ENCODE results near the gene RNU6-7. TPM values are rescaled to one million over a fixed set of nuclear protein-coding genes. Genes with fewer than 3 reads are reported as not detected.

RNU6-7 gene
- total RNA-seq, 2 experiments from 2014 or later = not detected

DNA sequence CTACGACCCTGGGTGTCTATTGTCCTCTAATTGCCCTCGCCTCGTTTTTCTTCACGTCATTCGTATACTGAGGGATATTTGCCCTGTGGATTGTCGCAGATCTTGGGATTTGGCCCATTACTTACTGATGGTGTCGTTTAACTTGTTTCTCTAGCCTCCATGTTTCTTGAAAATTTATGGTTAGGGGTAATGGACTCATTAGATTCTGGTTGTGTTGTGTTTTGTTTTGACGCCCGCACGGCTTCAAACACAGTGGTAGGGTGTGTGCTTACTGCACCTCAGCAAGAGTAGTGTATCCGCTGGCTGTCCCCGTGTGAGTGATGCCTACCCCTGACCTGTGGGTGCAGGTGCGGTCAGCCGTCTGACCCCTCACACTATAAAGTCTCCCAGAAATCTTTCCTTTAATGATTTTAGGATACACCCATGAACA lies 2.1 kb downstream of the RNU6-7 start:
- no peaks in the 10 kb centered on the region for H3K9me3 Mint-ChIP-seq
- TF ChIP-seq, protein P1, sequence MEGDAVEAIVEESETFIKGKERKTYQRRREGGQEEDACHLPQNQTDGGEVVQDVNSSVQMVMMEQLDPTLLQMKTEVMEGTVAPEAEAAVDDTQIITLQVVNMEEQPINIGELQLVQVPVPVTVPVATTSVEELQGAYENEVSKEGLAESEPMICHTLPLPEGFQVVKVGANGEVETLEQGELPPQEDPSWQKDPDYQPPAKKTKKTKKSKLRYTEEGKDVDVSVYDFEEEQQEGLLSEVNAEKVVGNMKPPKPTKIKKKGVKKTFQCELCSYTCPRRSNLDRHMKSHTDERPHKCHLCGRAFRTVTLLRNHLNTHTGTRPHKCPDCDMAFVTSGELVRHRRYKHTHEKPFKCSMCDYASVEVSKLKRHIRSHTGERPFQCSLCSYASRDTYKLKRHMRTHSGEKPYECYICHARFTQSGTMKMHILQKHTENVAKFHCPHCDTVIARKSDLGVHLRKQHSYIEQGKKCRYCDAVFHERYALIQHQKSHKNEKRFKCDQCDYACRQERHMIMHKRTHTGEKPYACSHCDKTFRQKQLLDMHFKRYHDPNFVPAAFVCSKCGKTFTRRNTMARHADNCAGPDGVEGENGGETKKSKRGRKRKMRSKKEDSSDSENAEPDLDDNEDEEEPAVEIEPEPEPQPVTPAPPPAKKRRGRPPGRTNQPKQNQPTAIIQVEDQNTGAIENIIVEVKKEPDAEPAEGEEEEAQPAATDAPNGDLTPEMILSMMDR (IDR thresholded peaks at IDR 0.05) = no peak
- intact Hi-C loops (cut with micrococcal nuclease) = loop anchor here (5.0 kb wide), 2 partner anchors 48 to 642 kb away; partner anchors contain the start of gene NUBPL
- H3K4me3 Mint-ChIP-seq = peak overlapping the region; percentile 78
- ChIA-PET CTCF (interaction anchor here (1.0 to 1.7 kb wide), 4 partner anchors 8 to 126 kb away, joined by 4 to 6 read pairs (median 4); no protein-coding TSS in a partner anchor), POLR2A (interaction anchor here (0.6 kb wide), 1 partner anchor 219 kb away, joined by 3 read pairs; no protein-coding TSS in a partner anchor)
- peaks cover 2% of the 10 kb centered on the region for H3K27me3 Mint-ChIP-seq
- H3K36me3 Mint-ChIP-seq (ENCODE audit: low read depth) = no peaks in the 10 kb centered on the region
- H3K4me1 Mint-ChIP-seq (ENCODE audit: low read depth) = peaks cover 40% of the 10 kb centered on the region
- ATAC-seq = no peak
- H3K27ac Mint-ChIP-seq = peak overlapping the region; percentile 98
- peak; percentile 39 for DNase-seq

DNA sequence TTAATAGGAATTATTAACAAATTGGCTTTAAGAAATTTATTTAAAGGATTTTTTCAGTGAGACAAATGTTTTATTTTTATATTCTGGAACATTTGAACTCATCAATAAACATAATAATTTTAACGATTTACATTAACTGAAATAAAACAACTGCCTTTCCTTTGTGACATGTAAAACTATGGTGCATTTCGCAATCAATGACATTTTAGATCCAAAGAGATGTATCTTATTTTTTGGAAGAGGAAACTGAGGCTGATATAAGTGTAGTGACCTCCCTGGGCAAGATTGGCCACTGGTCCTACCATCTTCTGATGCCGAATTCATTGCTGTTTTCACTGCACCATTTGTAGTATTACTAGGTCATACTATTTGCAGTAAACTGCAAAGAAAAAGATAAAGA lies 3.7 kb downstream of the RNU6-7 start:
- TF ChIP-seq, protein P1 (IDR thresholded peaks at IDR 0.05) = no peak
- H3K9me3 Mint-ChIP-seq = no peaks in the 10 kb centered on the region
- peaks cover 38% of the 10 kb centered on the region for H3K4me1 Mint-ChIP-seq (ENCODE audit: low read depth)
- POLR2A ChIA-PET = no interaction called here
- H3K36me3 Mint-ChIP-seq (ENCODE audit: low read depth) = no peaks in the 10 kb centered on the region
- DNase-seq (no peak), ATAC-seq (no peak)
- no peak overlapping the region for H3K4me3 Mint-ChIP-seq
- CTCF ChIA-PET = interaction anchor here (0.9 to 3.1 kb wide), 5 partner anchors 8 to 280 kb away, joined by 4 to 9 read pairs (median 5); no protein-coding TSS in a partner anchor
- intact Hi-C loops (cut with micrococcal nuclease) = no loop called here
- no peak overlapping the region for H3K27ac Mint-ChIP-seq
- peaks cover 2% of the 10 kb centered on the region for H3K27me3 Mint-ChIP-seq

DNA sequence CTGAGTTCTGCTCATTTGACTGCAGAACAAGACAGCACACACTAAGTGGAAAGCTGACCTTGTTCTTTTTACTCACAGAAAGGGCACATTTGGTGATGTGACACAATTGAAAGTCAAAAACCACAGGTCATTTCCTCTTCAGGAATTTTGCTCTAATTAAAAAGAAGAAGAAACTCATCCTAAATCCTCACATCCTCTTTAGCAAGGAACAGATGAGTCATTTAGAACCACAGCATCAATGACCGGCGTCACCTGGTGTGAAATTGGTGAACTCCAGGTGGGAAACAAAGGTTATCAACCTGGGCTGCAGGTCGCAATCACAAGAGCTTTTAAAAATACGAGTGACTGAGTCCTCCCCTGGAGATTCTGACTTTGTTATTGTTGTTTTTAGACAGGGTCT lies 4.1 kb downstream of the RNU6-7 start:
- DNase-seq (peak; percentile 33), ATAC-seq (no peak)
- TF ChIP-seq, protein P1 (IDR thresholded peaks at IDR 0.05) = no peak
- Mint-ChIP-seq H3K9me3 (no peaks in the 10 kb centered on the region), H3K4me1 (ENCODE audit: low read depth) (peaks cover 35% of the 10 kb centered on the region), H3K27me3 (peaks cover 2% of the 10 kb centered on the region), H3K27ac (no peak overlapping the region), H3K4me3 (no peak overlapping the region), H3K36me3 (ENCODE audit: low read depth) (no peaks in the 10 kb centered on the region)
- CTCF ChIA-PET = interaction anchor here (0.9 to 3.1 kb wide), 5 partner anchors 9 to 280 kb away, joined by 4 to 9 read pairs (median 5); no protein-coding TSS in a partner anchor
- POLR2A ChIA-PET = interaction anchor here (0.9 to 1.1 kb wide), 2 partner anchors 13 to 129 kb away, joined by 3 to 4 read pairs; no protein-coding TSS in a partner anchor
- intact Hi-C loops (cut with micrococcal nuclease) = no loop called here

DNA sequence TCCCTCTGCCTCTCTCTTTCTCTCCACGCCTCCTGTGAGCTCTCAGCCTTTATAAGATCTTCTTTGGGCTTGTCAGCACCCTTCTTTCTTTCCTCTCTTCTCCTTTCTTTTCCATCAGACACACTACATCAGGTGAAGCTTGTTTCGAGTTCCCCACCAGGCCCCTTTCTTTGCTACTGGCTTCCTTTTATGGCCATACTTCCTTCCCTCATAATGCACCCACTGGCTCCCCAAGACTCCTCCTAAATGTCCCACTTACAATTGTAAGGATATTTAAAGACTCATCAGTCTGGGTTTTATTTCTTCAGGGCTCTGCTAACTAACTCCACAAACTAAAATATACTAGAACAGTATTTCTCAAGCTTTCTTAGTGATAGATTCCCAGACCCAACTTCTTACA lies 4.7 kb downstream of the RNU6-7 start:
- ATAC-seq (no peak), DNase-seq (no peak)
- H3K4me1 Mint-ChIP-seq (ENCODE audit: low read depth) = peaks cover 34% of the 10 kb centered on the region
- ChIA-PET CTCF (interaction anchor here (0.8 to 3.1 kb wide), 9 partner anchors 9 to 353 kb away, joined by 3 to 9 read pairs (median 4); no protein-coding TSS in a partner anchor), POLR2A (interaction anchor here (0.9 to 1.1 kb wide), 2 partner anchors 12 to 130 kb away, joined by 3 to 4 read pairs; no protein-coding TSS in a partner anchor)
- TF ChIP-seq, protein P1 (IDR thresholded peaks at IDR 0.05) = no peak
- no peak overlapping the region for H3K27ac Mint-ChIP-seq
- intact Hi-C loops (cut with micrococcal nuclease) = no loop called here
- H3K4me3 Mint-ChIP-seq = no peak overlapping the region
- H3K36me3 Mint-ChIP-seq (ENCODE audit: low read depth) = no peaks in the 10 kb centered on the region
- no peaks in the 10 kb centered on the region for H3K9me3 Mint-ChIP-seq
- peaks cover 2% of the 10 kb centered on the region for H3K27me3 Mint-ChIP-seq

DNA sequence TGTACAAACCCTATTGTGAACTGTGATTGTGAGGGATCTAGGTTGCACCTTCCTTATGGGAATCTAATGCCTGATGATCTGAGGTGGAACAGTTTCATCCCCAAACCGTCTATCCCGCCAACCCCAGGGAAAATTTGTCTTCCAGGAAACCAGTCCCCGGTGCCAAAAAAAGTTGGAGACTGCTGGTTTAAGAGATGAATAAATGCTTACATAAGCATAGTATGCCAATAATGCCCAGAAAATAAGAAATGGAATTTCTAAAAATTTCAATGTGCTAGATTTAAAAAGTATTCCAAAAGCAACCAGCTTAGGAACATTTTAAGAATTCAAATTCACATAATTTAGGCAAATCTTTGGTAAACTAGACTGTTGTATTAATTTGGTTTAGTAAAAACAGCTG lies 6.6 kb downstream of the RNU6-7 start:
- Mint-ChIP-seq H3K27ac (no peak overlapping the region), H3K4me1 (ENCODE audit: low read depth) (peaks cover 23% of the 10 kb centered on the region), H3K4me3 (no peak overlapping the region), H3K27me3 (peaks cover 2% of the 10 kb centered on the region), H3K9me3 (no peaks in the 10 kb centered on the region), H3K36me3 (ENCODE audit: low read depth) (no peaks in the 10 kb centered on the region)
- ChIA-PET POLR2A (no interaction called here), CTCF (interaction anchor here (0.7 to 3.1 kb wide), 4 partner anchors 11 to 108 kb away, joined by 3 to 9 read pairs (median 5); no protein-coding TSS in a partner anchor)
- TF ChIP-seq, protein P1 (IDR thresholded peaks at IDR 0.05) = no peak
- DNase-seq (no peak), ATAC-seq (no peak)
- intact Hi-C loops (cut with micrococcal nuclease) = no loop called here
